ENCODE data around the gene KIF1A.

- no peak for TF ChIP-seq EZH2 (IDR thresholded peaks at IDR 0.05; ENCODE audit: low read length, unreplicated experiment)
- no peak for TF ChIP-seq CTCF (conservative IDR thresholded peaks at IDR 0.05; ENCODE audit: low read depth, low read length)
- TF ChIP-seq EZH2phosphoT487 (IDR thresholded peaks at IDR 0.05; ENCODE audit: borderline replicate concordance, low read length): no peak
Observed at GRCh38 chr2:240782886-240783818, 36.9 kb downstream of the KIF1A start.
